Hematopoietic multipotent progenitor cell (in vitro differentiated cells): Measurements from ENCODE around the gene EDEM1. TPM values are rescaled to one million over a fixed set of nuclear protein-coding genes. Genes with fewer than 3 reads are reported as not detected.
"Not testable (repeated sequence)": the region's sequence is repeated elsewhere in the genome, so short reads cannot be mapped to it uniquely, and the experiment has no call there.

Experiments
- DNase-seq, 3 donors: peaks; one replicate each; pipeline ENCODE4 v3.0.0-alpha.2; 2011 to 2015; ENCODE audit warnings: low read depth in 2 of 3, low spot score in 2 of 3
- total RNA-seq: library from RNA; depleted of rRNA; stranded (reverse); fragments of >200 nt; gene quantifications from one replicate; pipeline ENCODE4 v1.2.3, GENCODE V29; 2012

Gene EDEM1
- total RNA-seq = 16.2 TPM

DNA sequence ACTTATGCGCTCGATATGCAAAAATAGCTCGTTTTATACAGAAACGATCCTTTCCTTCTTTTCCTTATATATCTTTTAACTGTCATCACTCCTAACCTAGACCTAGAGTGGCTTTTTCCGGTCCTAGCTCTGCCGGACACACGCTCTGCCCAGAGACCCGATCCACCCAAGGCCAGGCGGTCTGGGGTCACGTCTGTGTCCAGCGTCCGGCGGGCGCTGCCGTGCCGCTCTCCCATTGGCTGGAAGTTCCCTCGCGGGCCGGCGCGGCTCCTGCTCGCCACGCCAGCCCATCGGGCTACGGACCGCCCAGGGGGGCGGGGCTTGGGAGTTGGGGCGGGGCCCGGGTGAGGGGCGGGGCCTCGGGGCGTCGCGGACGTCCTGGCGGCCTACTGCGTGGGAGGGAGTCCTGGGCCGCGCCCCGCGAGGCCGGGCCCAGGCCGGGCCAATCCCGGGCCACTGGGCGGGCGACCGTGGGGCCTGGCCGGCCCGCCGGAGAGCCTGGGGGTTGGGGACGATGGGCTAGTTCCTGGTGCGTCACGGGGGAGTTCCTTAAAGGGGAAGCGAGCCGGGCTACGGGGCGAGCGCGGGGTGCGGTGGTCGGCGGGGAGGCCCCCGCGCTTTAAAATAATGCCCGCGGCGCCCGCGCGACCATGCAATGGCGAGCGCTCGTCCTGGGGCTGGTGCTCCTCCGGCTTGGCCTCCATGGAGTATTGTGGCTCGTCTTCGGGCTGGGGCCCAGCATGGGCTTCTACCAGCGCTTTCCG, at the start of gene EDEM1:
TSS of gene EDEM1 (plus strand) at position 552 of the 764 bp plus-strand sequence. CDS start at position 651, 99 bp downstream.
- peak; percentile 82 to 97 (median 95) for DNase-seq

DNA sequence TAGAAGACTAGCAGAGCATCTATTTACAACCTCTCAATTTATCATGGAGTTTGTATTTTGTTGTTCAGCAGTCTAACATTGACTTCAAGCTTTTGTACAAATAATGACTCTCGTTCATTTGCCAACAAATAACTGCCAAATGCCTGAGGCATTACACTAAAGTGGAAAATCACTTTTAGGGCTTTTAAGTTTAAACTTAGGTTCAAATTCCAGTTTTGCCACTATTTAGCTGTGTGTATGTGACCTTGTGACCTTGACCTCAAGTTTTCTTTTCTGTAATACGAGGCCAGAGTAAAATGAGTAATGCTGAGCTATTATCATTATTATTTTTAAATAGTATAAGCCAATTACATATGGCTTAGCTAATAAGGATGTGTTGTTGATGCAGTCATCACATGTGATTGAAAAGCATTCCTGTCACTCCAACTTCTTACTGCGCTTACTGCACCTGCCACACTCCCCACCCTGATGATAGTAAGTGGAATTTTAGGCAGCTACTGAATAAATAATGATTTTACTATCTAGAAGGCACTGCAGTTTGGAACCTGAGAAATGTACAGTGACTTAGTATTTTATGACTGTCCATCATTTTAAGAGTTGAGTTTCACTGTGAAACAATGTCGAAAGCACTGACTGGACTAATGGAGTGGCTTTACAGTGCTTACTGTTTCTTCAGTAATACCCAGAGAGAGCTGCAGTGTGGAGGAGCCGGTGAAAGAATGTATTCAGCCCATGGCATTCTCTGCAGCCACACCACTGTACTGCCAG, 49.1 kb upstream of the EDEM1 start:
- no peak for DNase-seq

GRCh38 chr3:5140230-5140621, 47.3 kb upstream of the EDEM1 start:
- DNase-seq = peak in 1 of 3 donors; percentile 25

- DNase-seq = no peak
Measured at GRCh38 chr3:5140839-5141238, 46.7 kb upstream of the EDEM1 start.

GRCh38 chr3:5141760-5142159, 45.7 kb upstream of the EDEM1 start:
- DNase-seq = no peak

GRCh38 chr3:5143464-5143863, 44.0 kb upstream of the EDEM1 start:
- no peak for DNase-seq

GRCh38 chr3:5144316-5144994, 43.1 kb upstream of the EDEM1 start:
- no peak for DNase-seq

- DNase-seq = no peak
Measured at GRCh38 chr3:5145120-5145519, 42.4 kb upstream of the EDEM1 start.

DNA sequence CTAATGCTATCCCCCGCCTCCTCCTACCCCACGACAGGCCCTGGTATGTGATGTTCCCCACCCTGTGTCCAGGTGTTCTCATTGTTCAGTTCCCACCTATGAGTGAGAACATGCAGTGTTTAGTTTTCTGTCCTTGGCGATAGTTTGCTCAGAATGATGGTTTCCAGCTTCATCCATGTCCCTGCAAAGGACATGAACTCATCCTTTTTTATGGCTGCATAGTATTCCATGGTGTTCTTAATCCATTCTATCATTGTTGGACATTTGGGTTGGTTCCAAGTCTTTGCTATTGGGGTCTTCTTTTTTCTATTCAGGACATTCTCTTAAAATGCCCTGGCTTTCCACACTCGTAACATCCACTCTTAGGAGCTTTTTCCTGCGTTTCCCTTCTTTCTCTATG, 40.4 kb upstream of the EDEM1 start:
- not testable (repeated sequence) for DNase-seq

- no peak for DNase-seq
Measured at GRCh38 chr3:5149306-5149880, 38.1 kb upstream of the EDEM1 start.

GRCh38 chr3:5151586-5151985, 35.9 kb upstream of the EDEM1 start:
- no peak for DNase-seq

GRCh38 chr3:5153074-5153473, 34.4 kb upstream of the EDEM1 start:
- DNase-seq = no peak

DNA sequence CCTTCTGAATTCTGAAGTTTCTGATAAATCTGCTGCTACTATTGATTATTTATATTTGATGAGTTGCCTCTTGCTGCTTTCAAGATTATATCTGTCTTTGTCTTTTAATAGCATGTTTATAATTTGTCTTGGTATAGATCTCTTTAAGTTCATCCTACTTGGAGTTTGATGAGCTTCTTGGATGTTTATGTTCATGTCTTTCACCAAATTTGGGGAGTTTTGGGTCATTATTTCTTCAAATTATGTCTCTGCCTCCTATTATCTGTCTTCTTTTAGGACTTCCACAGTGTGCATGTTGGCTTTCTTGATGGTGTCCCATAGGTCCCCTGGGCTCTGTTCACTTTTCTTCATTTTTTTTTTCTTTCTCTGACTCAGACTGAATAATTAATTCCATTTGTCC, 32.3 kb upstream of the EDEM1 start:
- DNase-seq = no peak

GRCh38 chr3:5160321-5160720, 27.2 kb upstream of the EDEM1 start:
- no peak for DNase-seq

DNA sequence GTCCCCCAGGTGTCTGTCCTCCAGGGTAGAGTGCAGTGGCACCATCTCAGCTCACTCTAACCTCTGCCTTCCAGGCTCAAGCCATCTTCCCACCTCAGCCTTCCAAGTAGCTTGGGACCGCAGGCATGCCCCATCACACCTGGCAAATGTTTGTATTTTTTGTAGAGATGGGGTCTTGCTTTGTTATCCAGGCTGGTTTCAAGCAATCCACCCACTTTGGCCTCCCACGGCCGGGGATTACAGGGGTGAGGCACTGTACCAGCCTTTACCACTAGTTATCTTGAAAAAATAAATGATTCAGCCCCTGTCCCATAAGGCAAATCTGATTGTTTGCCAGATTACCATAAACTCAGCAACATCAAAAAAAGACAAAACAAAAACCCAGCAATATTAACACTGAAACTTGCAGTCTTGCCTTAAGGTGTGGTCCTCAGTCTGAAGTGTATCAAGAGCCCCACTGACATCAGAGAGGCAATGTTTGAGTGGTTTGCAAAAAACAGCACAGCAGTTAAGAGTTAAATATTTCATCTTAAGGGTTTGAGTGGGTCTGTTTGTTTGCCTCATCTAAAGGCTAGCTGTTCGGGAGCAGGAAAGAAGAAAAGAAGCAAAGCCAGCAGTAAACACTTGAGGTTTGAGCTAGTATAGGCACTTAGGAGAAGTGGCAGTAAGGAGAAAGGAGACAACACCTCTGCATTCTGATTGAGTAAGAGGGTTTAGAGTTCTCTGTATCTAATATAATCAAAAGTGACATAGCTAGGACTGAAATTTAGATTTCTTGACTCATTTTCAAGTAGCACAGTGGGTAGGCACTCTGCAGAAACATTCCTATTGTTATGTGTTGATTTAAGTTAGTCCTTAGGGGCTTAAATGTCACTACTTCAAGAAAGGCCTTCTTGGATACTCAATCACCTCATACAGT, 26.3 kb upstream of the EDEM1 start:
- no peak for DNase-seq

DNA sequence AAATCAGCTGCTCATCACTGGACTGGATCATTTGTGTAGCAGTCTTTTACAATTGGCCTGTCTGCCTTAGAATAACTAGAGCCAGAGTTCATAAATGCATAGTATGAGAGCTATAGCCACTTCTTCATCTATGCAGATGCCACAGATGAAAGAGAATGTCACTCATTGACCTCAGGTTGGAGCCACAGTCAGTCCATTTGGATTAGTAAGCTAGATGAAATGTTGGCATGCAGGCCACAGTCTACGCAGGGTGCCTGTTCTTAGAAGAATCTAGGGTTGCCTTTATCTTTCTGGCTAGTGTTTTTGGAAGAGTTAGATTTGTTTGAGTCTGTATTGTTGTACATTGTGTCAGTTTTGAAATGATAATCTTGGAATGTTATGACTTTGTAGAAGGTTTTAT, 25.4 kb upstream of the EDEM1 start:
- DNase-seq = no peak

GRCh38 chr3:5165698-5166097, 21.8 kb upstream of the EDEM1 start:
- DNase-seq = no peak

- no peak for DNase-seq
Measured at GRCh38 chr3:5166846-5167245, 20.7 kb upstream of the EDEM1 start.

- DNase-seq = no peak
Measured at GRCh38 chr3:5168110-5168509, 19.4 kb upstream of the EDEM1 start.

DNA sequence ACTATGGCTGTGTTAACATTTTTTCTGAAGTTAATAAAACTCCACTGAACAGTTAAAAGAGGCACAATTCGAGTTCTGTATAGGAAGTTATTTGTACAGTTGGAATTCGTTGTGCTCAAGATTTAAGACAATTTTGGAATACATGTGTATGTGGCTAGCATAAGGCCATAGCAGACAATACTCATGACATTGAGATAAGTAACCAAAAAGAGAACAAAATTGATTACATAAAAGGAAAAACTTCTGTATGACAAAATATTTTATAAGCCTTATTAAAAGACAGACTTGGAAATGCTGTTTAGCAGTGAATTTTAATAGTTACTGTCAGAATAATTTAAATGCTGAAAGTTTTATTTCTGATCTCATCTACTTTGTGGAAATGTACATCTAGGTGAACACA, 17.7 kb upstream of the EDEM1 start:
- DNase-seq = no peak
